Measurements from ENCODE around the gene ZNF564. TPM values are rescaled to one million over a fixed set of nuclear protein-coding genes. Genes with fewer than 3 reads are reported as not detected.

The ZNF564 gene
- total and polyA plus RNA-seq, 2 of the 13 experiments (the other 11 are each of a cell fraction or from before 2014, with no cell fraction given), result 2.3 to 11.1 TPM

DNA sequence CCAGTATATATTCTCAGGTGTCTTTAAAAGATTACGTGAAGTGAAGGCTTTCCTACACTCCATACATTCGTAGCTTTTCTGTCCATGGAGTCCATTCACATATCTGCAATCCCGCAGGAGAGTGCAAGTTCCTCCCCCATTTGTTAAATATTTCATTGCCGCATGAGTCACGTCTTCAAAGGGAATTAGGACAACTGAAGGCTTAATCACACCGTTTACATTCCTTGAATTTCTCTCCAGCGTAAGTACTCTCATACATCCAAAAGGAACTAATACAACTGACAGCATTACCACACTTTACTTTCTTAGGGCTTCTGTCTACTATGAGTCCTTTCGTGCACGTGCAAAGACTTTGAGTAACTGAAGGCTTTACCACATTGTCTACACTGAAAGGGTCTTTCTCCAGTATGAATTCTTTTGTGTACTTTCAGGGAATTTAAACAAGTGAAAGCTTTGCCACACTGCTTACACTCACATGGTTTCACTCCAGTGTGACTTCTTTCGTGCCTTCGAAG lies 29.0 kb upstream of the ZNF564 start:
- TSS peak; percentile 39 for BruUV-seq (replicated peaks)
- H3K9me3 ChIP-seq (ENCODE audit: low read length), result no peaks in the 10 kb centered on the region
- no peak overlapping the region for H3K9ac ChIP-seq (ENCODE audit: insufficient read depth, low read depth, low read length)
- H3K27me3 ChIP-seq (ENCODE audit: control insufficient read depth in 1 of 2, insufficient read depth in 2 of 2, low read length in 2 of 2), result no peaks in the 10 kb centered on the region
- in situ Hi-C loops (cut with HindIII; ENCODE audit: extremely low pct_ligation_motif_present, low pct_unique_long_range_greater_than_20kb) (no loop called here), intact Hi-C loops (cut with micrococcal nuclease; ENCODE audit: unreplicated experiment) (no loop called here)
- H3K36me3 ChIP-seq (replicated peaks in 1 of 2; ENCODE audit: control insufficient read depth in 1 of 2, insufficient read depth in 2 of 2, low read length in 2 of 2), result peaks cover 4 to 29% of the 10 kb centered on the region in 2 experiments; a peak in 4 of 5 replicates
- POLR2A ChIA-PET, result interaction anchor here (1.1 kb wide), 1 partner anchor 31 kb away, joined by 4 read pairs; the partner anchor contains the start of genes ZNF490 and ZNF791
- no peak overlapping the region for H3K4me3 ChIP-seq (replicated peaks in 1 of 3; ENCODE audit: insufficient read depth in 1 of 3, low read depth in 2 of 3, low read length in 3 of 3)
- no peaks in the 10 kb centered on the region for H3K79me2 ChIP-seq (ENCODE audit: insufficient read depth, low read length)
- no peaks in the 10 kb centered on the region for H4K20me1 ChIP-seq (ENCODE audit: insufficient read depth, low read length)
- 69% methylated on average over 11 of the region's 11 CpGs for WGBS (ENCODE audit: low lambda C conversion rate)
- CTCF ChIA-PET (ENCODE audit: low intra/inter-chr PET ratio, low total read pairs), result no interaction called here
- DNase-seq (ENCODE audit: low spot score) (peak; percentile 78), ATAC-seq (no peak; the same call in 2 of the 3 replicates), FAIRE-seq (no peak)
- peak overlapping the region; percentile 37 for H3K27ac ChIP-seq (ENCODE audit: extremely low read length, insufficient read depth, low read length)
- H2AFZ ChIP-seq (ENCODE audit: low read length), result no peak overlapping the region
- no peak overlapping the region for H3K4me2 ChIP-seq (ENCODE audit: low read depth, low read length)
- peaks cover 31% of the 10 kb centered on the region for H3K4me1 ChIP-seq (ENCODE audit: insufficient read depth, low read length)
- TF ChIP-seq MTF2 (CRISPR knock-in tag; IDR thresholded peaks at IDR 0.05; ENCODE audit: borderline replicate concordance) (no peak), MYNN (CRISPR knock-in tag; IDR thresholded peaks at IDR 0.05; ENCODE audit: low read depth) (no peak), ZSCAN20 (CRISPR knock-in tag; IDR thresholded peaks at IDR 0.05; ENCODE audit: borderline replicate concordance) (no peak), U2AF1 (optimal IDR thresholded peaks at IDR 0.05; ENCODE audit: low read depth, low read length) (no peak), HOXA5 (CRISPR knock-in tag; IDR thresholded peaks at IDR 0.05) (no peak), TCF12 (IDR thresholded peaks at IDR 0.05) (no peak), TCF12 (CRISPR knock-in tag; IDR thresholded peaks at IDR 0.05) (no peak), ZNF496 (CRISPR knock-in tag; IDR thresholded peaks at IDR 0.05; ENCODE audit: insufficient replicate concordance) (no peak), ZNF451 (CRISPR knock-in tag; IDR thresholded peaks at IDR 0.05) (no peak), REPIN1 (CRISPR knock-in tag; IDR thresholded peaks at IDR 0.05; ENCODE audit: borderline replicate concordance, low read depth) (no peak), ZNF616 (CRISPR knock-in tag; IDR thresholded peaks at IDR 0.05; ENCODE audit: low read depth) (no peak)
- TF ChIP-seq, protein P1, sequence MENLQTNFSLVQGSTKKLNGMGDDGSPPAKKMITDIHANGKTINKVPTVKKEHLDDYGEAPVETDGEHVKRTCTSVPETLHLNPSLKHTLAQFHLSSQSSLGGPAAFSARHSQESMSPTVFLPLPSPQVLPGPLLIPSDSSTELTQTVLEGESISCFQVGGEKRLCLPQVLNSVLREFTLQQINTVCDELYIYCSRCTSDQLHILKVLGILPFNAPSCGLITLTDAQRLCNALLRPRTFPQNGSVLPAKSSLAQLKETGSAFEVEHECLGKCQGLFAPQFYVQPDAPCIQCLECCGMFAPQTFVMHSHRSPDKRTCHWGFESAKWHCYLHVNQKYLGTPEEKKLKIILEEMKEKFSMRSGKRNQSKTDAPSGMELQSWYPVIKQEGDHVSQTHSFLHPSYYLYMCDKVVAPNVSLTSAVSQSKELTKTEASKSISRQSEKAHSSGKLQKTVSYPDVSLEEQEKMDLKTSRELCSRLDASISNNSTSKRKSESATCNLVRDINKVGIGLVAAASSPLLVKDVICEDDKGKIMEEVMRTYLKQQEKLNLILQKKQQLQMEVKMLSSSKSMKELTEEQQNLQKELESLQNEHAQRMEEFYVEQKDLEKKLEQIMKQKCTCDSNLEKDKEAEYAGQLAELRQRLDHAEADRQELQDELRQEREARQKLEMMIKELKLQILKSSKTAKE (CRISPR knock-in tag; IDR thresholded peaks at IDR 0.05; ENCODE audit: borderline replicate concordance), result no peak
- TF ChIP-seq, protein P2, sequence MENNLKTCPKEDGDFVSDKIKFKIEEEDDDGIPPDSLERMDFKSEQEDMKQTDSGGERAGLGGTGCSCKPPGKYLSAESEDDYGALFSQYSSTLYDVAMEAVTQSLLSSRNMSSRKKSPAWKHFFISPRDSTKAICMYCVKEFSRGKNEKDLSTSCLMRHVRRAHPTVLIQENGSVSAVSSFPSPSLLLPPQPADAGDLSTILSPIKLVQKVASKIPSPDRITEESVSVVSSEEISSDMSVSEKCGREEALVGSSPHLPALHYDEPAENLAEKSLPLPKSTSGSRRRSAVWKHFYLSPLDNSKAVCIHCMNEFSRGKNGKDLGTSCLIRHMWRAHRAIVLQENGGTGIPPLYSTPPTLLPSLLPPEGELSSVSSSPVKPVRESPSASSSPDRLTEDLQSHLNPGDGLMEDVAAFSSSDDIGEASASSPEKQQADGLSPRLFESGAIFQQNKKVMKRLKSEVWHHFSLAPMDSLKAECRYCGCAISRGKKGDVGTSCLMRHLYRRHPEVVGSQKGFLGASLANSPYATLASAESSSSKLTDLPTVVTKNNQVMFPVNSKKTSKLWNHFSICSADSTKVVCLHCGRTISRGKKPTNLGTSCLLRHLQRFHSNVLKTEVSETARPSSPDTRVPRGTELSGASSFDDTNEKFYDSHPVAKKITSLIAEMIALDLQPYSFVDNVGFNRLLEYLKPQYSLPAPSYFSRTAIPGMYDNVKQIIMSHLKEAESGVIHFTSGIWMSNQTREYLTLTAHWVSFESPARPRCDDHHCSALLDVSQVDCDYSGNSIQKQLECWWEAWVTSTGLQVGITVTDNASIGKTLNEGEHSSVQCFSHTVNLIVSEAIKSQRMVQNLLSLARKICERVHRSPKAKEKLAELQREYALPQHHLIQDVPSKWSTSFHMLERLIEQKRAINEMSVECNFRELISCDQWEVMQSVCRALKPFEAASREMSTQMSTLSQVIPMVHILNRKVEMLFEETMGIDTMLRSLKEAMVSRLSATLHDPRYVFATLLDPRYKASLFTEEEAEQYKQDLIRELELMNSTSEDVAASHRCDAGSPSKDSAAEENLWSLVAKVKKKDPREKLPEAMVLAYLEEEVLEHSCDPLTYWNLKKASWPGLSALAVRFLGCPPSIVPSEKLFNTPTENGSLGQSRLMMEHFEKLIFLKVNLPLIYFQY (CRISPR knock-in tag; IDR thresholded peaks at IDR 0.05; ENCODE audit: borderline replicate concordance), result no peak
- TF ChIP-seq, protein P3, sequence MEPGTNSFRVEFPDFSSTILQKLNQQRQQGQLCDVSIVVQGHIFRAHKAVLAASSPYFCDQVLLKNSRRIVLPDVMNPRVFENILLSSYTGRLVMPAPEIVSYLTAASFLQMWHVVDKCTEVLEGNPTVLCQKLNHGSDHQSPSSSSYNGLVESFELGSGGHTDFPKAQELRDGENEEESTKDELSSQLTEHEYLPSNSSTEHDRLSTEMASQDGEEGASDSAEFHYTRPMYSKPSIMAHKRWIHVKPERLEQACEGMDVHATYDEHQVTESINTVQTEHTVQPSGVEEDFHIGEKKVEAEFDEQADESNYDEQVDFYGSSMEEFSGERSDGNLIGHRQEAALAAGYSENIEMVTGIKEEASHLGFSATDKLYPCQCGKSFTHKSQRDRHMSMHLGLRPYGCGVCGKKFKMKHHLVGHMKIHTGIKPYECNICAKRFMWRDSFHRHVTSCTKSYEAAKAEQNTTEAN (CRISPR knock-in tag; conservative IDR thresholded peaks at IDR 0.05), result no peak
- TF ChIP-seq, protein P4, sequence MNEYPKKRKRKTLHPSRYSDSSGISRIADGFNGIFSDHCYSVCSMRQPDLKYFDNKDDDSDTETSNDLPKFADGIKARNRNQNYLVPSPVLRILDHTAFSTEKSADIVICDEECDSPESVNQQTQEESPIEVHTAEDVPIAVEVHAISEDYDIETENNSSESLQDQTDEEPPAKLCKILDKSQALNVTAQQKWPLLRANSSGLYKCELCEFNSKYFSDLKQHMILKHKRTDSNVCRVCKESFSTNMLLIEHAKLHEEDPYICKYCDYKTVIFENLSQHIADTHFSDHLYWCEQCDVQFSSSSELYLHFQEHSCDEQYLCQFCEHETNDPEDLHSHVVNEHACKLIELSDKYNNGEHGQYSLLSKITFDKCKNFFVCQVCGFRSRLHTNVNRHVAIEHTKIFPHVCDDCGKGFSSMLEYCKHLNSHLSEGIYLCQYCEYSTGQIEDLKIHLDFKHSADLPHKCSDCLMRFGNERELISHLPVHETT (CRISPR knock-in tag; conservative IDR thresholded peaks at IDR 0.05), result no peak
